ENCODE results near the gene TBC1D22A. TPM values are rescaled to one million over a fixed set of nuclear protein-coding genes. Genes with fewer than 3 reads are reported as not detected.

TBC1D22A gene
- total RNA-seq, 1 experiment from 2014 or later: 14.3 TPM

DNA sequence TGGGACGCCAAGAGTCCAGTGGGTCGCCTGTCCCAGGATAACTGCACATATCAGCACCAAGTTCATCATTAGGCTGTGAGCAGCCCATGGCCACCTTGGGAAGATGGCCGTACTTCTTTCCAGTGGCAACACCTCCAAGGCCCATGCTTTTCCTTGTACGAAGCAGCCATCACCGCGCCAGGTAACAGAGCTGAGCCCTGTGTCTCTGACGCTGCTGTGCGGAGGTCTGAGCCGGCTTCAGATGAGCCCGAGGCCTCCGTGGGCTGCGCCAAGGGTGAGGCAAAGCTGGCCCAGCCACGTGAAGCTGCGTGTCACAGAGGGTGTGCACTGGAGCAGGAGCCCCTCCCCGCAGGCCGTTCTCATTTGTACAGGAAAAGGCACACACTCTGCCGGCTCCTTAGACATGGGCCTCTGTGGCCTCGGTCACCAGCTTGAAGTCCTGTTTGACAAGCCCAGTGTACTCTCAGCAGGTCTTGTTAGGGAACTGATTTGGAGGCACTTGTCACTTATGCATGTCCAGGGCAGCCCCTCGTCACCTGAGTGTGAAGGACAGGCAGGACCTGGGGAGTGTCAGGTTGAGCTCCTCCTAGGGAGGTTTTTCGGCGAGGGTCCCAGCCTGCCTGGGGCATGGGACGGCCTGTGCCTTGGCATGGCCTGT, 401.5 kb downstream of the TBC1D22A start:
- Histone ChIP-seq H2AFZ (ENCODE audit: low read length) (no peak overlapping the region), H3K9me2 (replicated peaks; ENCODE audit: low read length) (no peaks in the 10 kb centered on the region), H3K79me2 (ENCODE audit: low read length) (no peaks in the 10 kb centered on the region), H4K20me1 (ENCODE audit: low read length) (no peaks in the 10 kb centered on the region), H3K4me1 (ENCODE audit: insufficient read depth, low read length) (no peaks in the 10 kb centered on the region), H3K27me3 (ENCODE audit: low read length) (no peaks in the 10 kb centered on the region), H3F3A (ENCODE audit: low read length, unreplicated experiment) (no peaks in the 10 kb centered on the region), H3K4me3 (ENCODE audit: low read length) (no peak overlapping the region), H3K36me3 (ENCODE audit: low read depth, low read length) (no peaks in the 10 kb centered on the region), H3K4me2 (ENCODE audit: low read length) (no peak overlapping the region), H3K9ac (ENCODE audit: low read length) (no peak overlapping the region), H3K27ac (ENCODE audit: low read length) (no peak overlapping the region), H3K9me3 (ENCODE audit: low read length) (no peaks in the 10 kb centered on the region)
- ATAC-seq: no peak
- intact Hi-C loops (cut with micrococcal nuclease): no loop called here
- no peak for DNase-seq
- TF ChIP-seq EZH2phosphoT487 (IDR thresholded peaks at IDR 0.05; ENCODE audit: borderline replicate concordance, low read length) (no peak), EZH2 (IDR thresholded peaks at IDR 0.05; ENCODE audit: low read length, unreplicated experiment) (no peak)
- TF ChIP-seq, protein P1, sequence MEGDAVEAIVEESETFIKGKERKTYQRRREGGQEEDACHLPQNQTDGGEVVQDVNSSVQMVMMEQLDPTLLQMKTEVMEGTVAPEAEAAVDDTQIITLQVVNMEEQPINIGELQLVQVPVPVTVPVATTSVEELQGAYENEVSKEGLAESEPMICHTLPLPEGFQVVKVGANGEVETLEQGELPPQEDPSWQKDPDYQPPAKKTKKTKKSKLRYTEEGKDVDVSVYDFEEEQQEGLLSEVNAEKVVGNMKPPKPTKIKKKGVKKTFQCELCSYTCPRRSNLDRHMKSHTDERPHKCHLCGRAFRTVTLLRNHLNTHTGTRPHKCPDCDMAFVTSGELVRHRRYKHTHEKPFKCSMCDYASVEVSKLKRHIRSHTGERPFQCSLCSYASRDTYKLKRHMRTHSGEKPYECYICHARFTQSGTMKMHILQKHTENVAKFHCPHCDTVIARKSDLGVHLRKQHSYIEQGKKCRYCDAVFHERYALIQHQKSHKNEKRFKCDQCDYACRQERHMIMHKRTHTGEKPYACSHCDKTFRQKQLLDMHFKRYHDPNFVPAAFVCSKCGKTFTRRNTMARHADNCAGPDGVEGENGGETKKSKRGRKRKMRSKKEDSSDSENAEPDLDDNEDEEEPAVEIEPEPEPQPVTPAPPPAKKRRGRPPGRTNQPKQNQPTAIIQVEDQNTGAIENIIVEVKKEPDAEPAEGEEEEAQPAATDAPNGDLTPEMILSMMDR (conservative IDR thresholded peaks at IDR 0.05; ENCODE audit: low read depth, low read length): no peak
- BruUV-seq (replicated peaks): no TSS peak
- CTCF ChIA-PET: no interaction called here
- POLR2A ChIA-PET (ENCODE audit: unreplicated experiment): no interaction called here

GRCh38 chr22:47164514-47165337, 402.3 kb downstream of the TBC1D22A start:
- intact Hi-C loops (cut with micrococcal nuclease): no loop called here

More at GRCh38 chr22:47164514-47165337, 402.3 kb downstream of the TBC1D22A start:
- no peak overlapping the region for H3K9ac ChIP-seq (ENCODE audit: low read length)
- H3K27ac ChIP-seq (ENCODE audit: low read length): no peak overlapping the region
- no peak overlapping the region for H3K4me2 ChIP-seq (ENCODE audit: low read length)
- H3K4me1 ChIP-seq (ENCODE audit: insufficient read depth, low read length): no peaks in the 10 kb centered on the region
- H2AFZ ChIP-seq (ENCODE audit: low read length): no peak overlapping the region
- H3K36me3 ChIP-seq (ENCODE audit: low read depth, low read length): no peaks in the 10 kb centered on the region
- H3K27me3 ChIP-seq (ENCODE audit: low read length): no peaks in the 10 kb centered on the region
- H3K9me3 ChIP-seq (ENCODE audit: low read length): no peaks in the 10 kb centered on the region
- no TSS peak for BruUV-seq (replicated peaks)
- no peaks in the 10 kb centered on the region for H4K20me1 ChIP-seq (ENCODE audit: low read length)
- TF ChIP-seq EZH2 (IDR thresholded peaks at IDR 0.05; ENCODE audit: low read length, unreplicated experiment) (no peak), EZH2phosphoT487 (IDR thresholded peaks at IDR 0.05; ENCODE audit: borderline replicate concordance, low read length) (no peak)
- TF ChIP-seq, protein P1 (conservative IDR thresholded peaks at IDR 0.05; ENCODE audit: low read depth, low read length): no peak
- no peak for ATAC-seq
- H3K4me3 ChIP-seq (ENCODE audit: low read length): no peak overlapping the region
- H3F3A ChIP-seq (ENCODE audit: low read length, unreplicated experiment): no peaks in the 10 kb centered on the region
- no peaks in the 10 kb centered on the region for H3K9me2 ChIP-seq (replicated peaks; ENCODE audit: low read length)
- POLR2A ChIA-PET (ENCODE audit: unreplicated experiment): no interaction called here
- no peaks in the 10 kb centered on the region for H3K79me2 ChIP-seq (ENCODE audit: low read length)
- CTCF ChIA-PET: no interaction called here
- no peak for DNase-seq

Data from PC-3 (cell line).